HCT116 (cell line): ENCODE data around the gene EXOSC1. TPM values are rescaled to one million over a fixed set of nuclear protein-coding genes. Genes with fewer than 3 reads are reported as not detected.

Source experiments
- ATAC-seq: fragments of 200-7000 bp; cut with Tn5 transposase; 2 replicates; pipeline ENCODE4 v1.9.1; 2020; ENCODE audit warnings: mild to moderate bottlenecking, moderate library complexity
- BruUV-seq: library from RNA; stranded (reverse); fragments of 400-500 nt; replicated peaks from 2 replicates; lab custom pipeline; 2021; lab: Mats Ljungman, UMichigan
- CTCF ChIA-PET: fragments of 300-600 bp; sonication (Branson Sonifier 250); formaldehyde crosslinking; loops from one replicate; lab custom pipeline; 2021; ENCODE audit warnings: antibody characterized with exemption; lab: Charles Lee
- POLR2A ChIA-PET: fragments of 300-600, 350-600 bp; sonication (Branson Sonifier 250); formaldehyde crosslinking; loops from one replicate; lab custom pipeline; 2021; ENCODE audit warnings: antibody characterized with exemption; lab: Charles Lee
- RAD21 ChIA-PET, 2 experiments: fragments of 300-600 bp; sonication (Branson Sonifier 250); formaldehyde crosslinking; loops; one replicate each; lab custom pipeline; 2023; ENCODE audit warnings: low total read pairs in 2 of 2; ENCODE audit not compliant: uncharacterized antibody in 2 of 2, unreplicated experiment in 2 of 2, low non-redundant PET in 1 of 2; lab: Charles Lee
- DNase-seq: peaks from one replicate; pipeline ENCODE4 v3.0.0-alpha.2; 2010; ENCODE audit warnings: low read depth, low spot score
- H2AFZ ChIP-seq: fragments of 200-600 bp; shearing (Covaris generic), sonication (generic); 2 replicates; pipeline ENCODE4 v1.6.1; 2017; ENCODE audit warnings: low read depth, mixed run types, mixed read lengths, antibody characterized with exemption, low read length; ENCODE audit not compliant: poor library complexity, severe bottlenecking
- H3K27ac ChIP-seq: 2 replicates; pipeline ENCODE4 v1.5.1; 2012; ENCODE audit warnings: low read depth, low read length
- H3K27me3 ChIP-seq: fragments of 200-600 bp; sonication (generic); 2 replicates; pipeline ENCODE4 v1.6.1; 2016; ENCODE audit warnings: mixed run types, low read length, mixed read lengths; ENCODE audit not compliant: insufficient read depth
- H3K36me3 ChIP-seq, 2 experiments: fragments of 200-500 bp in 1 of 2; fragments of 200-600 bp in 1 of 2; sonication (Bioruptor generic) in 1 of 2; sonication (generic) in 1 of 2; 2 replicates each; pipeline versions ENCODE4 v1.5.1 to v1.6.1; 2014 to 2016; ENCODE audit warnings: low read length in 2 of 2, inconsistent platforms in 1 of 2, mixed read lengths in 1 of 2, mixed run types in 1 of 2; ENCODE audit not compliant: insufficient read depth in 2 of 2, control insufficient read depth in 1 of 2
- H3K4me1 ChIP-seq, 2 experiments: fragments of 200-600 bp in 1 of 2; sonication (generic) in 1 of 2; 2 replicates each; pipeline versions ENCODE4 v1.5.1 to v1.6.1; 2012 to 2017; ENCODE audit warnings: low read length in 2 of 2, inconsistent platforms in 1 of 2, mild to moderate bottlenecking in 1 of 2, mixed read lengths in 1 of 2, mixed run types in 1 of 2, moderate library complexity in 1 of 2; ENCODE audit not compliant: insufficient read depth in 2 of 2, control insufficient read depth in 1 of 2
- H3K4me2 ChIP-seq: fragments of 200-600 bp; sonication (generic); 2 replicates; pipeline ENCODE4 v1.6.1; 2017; ENCODE audit warnings: mixed run types, low read length, mixed read lengths
- H3K4me3 ChIP-seq, 2 experiments: fragments of 200-600 bp in 1 of 2; sonication (generic) in 1 of 2; replicated peaks in 1 of 2; 2 replicates each; pipeline ENCODE4 v1.5.1; 2011 to 2016; ENCODE audit warnings: low read length in 2 of 2, control low read depth in 1 of 2, low read depth in 1 of 2, mild to moderate bottlenecking in 1 of 2, mixed read lengths in 1 of 2, mixed run types in 1 of 2
- H3K79me2 ChIP-seq: fragments of 200-600 bp; sonication (generic); 2 replicates; pipeline ENCODE4 v1.6.1; 2017; ENCODE audit warnings: mild to moderate bottlenecking, mixed run types, low read length, moderate library complexity, mixed read lengths; ENCODE audit not compliant: insufficient read depth
- H3K9ac ChIP-seq: fragments of 200-600 bp; sonication (generic); 2 replicates; pipeline ENCODE4 v1.6.1; 2016; ENCODE audit warnings: low read length, mixed read lengths
- H3K9me2 ChIP-seq: fragments of 200-600 bp; sonication (generic), shearing (Covaris generic); 2 replicates; pipeline ENCODE4 v1.6.1; 2017; ENCODE audit warnings: mixed run types, mild to moderate bottlenecking, moderate library complexity; ENCODE audit not compliant: insufficient read depth
- H3K9me3 ChIP-seq, 2 experiments: fragments of 200-500 bp in 1 of 2; fragments of 200-600 bp in 1 of 2; sonication (Bioruptor generic) in 1 of 2; sonication (generic) in 1 of 2; 2 replicates each; pipeline ENCODE4 v1.6.1; 2014 to 2017; ENCODE audit warnings: low read length in 2 of 2, mixed read lengths in 2 of 2, inconsistent platforms in 1 of 2, low read depth in 1 of 2, mild to moderate bottlenecking in 1 of 2, mixed run types in 1 of 2, moderate library complexity in 1 of 2; ENCODE audit not compliant: control insufficient read depth in 1 of 2, insufficient read depth in 1 of 2
- H4K20me1 ChIP-seq: fragments of 200-600 bp; sonication (generic), shearing (Covaris generic); 2 replicates; pipeline ENCODE4 v1.6.1; 2017; ENCODE audit warnings: mixed run types, mild to moderate bottlenecking, moderate library complexity; ENCODE audit not compliant: insufficient read depth
- CBX3 ChIP-seq: IDR thresholded peaks from 2 replicates; pipeline ENCODE4 v1.6.1; 2012; ENCODE audit warnings: low read depth
- CEBPB ChIP-seq: IDR thresholded peaks from 2 replicates; pipeline ENCODE4 v1.6.1; 2012; ENCODE audit warnings: low read depth
- EGR1 ChIP-seq: IDR thresholded peaks from 2 replicates; pipeline ENCODE4 v1.6.1; 2012; ENCODE audit warnings: low read depth
- ELF1 ChIP-seq: IDR thresholded peaks from 2 replicates; pipeline ENCODE4 v1.6.1; 2012; ENCODE audit warnings: low read depth, borderline replicate concordance
- FOSL1 ChIP-seq: IDR thresholded peaks from 2 replicates; pipeline ENCODE4 v1.6.1; 2012; ENCODE audit warnings: low read depth
- JUND ChIP-seq: IDR thresholded peaks from 2 replicates; pipeline ENCODE4 v1.6.1; 2012
- POLR2A ChIP-seq: IDR thresholded peaks from 2 replicates; pipeline ENCODE4 v1.7.0; 2011; ENCODE audit warnings: borderline replicate concordance; ENCODE audit not compliant: insufficient read depth, insufficient read length; ENCODE audit errors: extremely low read depth
- POLR2AphosphoS5 ChIP-seq: IDR thresholded peaks from 2 replicates; pipeline ENCODE4 v1.6.1; 2011; ENCODE audit warnings: mild to moderate bottlenecking, low read depth, low read length, moderate library complexity
- SP1 ChIP-seq: IDR thresholded peaks from 2 replicates; pipeline ENCODE4 v1.6.1; 2012; ENCODE audit warnings: low read depth
- SRF ChIP-seq: IDR thresholded peaks from 2 replicates; pipeline ENCODE4 v1.6.1; 2012; ENCODE audit warnings: low read depth
- TCF7L2 ChIP-seq: IDR thresholded peaks from 2 replicates; pipeline ENCODE4 v1.7.0; 2011; ENCODE audit warnings: borderline replicate concordance, inconsistent platforms; ENCODE audit not compliant: insufficient read depth, insufficient read length; ENCODE audit errors: extremely low read depth
- YY1 ChIP-seq: IDR thresholded peaks from 2 replicates; pipeline ENCODE4 v1.6.1; 2011; ENCODE audit warnings: low read length, low read depth, moderate library complexity, mild to moderate bottlenecking; ENCODE audit not compliant: insufficient replicate concordance; ENCODE audit errors: extremely low read depth
- intact Hi-C: fragments of 100-400 bp; cut with micrococcal nuclease; formaldehyde crosslinking; loops from 2 replicates; pipeline ENCODE4 v1.10.0; 2022
- total RNA-seq: library from RNA; stranded (reverse); gene quantifications from one replicate; pipeline ENCODE4 v1.2.1, GENCODE V29; 2021; ENCODE audit not compliant: unreplicated experiment
- TF ChIP-seq, protein P1 (sequence below): IDR thresholded peaks from 2 replicates; pipeline ENCODE4 v1.6.1; 2012
- TF ChIP-seq, protein P2 (sequence below): IDR thresholded peaks from 2 replicates; pipeline ENCODE4 v1.6.1; 2011; ENCODE audit warnings: mild to moderate bottlenecking, low read length, moderate library complexity; ENCODE audit not compliant: insufficient replicate concordance; ENCODE audit errors: extremely low read depth
- TF ChIP-seq, protein P3 (sequence below): IDR thresholded peaks from 2 replicates; pipeline ENCODE4 v1.6.1; 2012; ENCODE audit warnings: low read depth
- TF ChIP-seq, protein P4 (sequence below): IDR thresholded peaks from 2 replicates; pipeline ENCODE4 v1.6.1; 2012
- TF ChIP-seq, protein P5 (sequence below), 3 experiments: fragments of 200-600 bp in 1 of 3; sonication (generic) in 1 of 3; IDR thresholded peaks in 2 of 3; conservative IDR thresholded peaks in 1 of 3; 2 replicates each; pipeline ENCODE4 v1.5.1; 2012 to 2017; ENCODE audit warnings: low read depth in 2 of 3, low read length in 2 of 3, antibody characterized with exemption in 1 of 3, borderline replicate concordance in 1 of 3, control low read depth in 1 of 3, mild to moderate bottlenecking in 1 of 3, mixed read lengths in 1 of 3, mixed run types in 1 of 3, moderate library complexity in 1 of 3; ENCODE audit not compliant: insufficient read depth in 1 of 3

The EXOSC1 gene
- total RNA-seq, 1 experiment from 2014 or later = 38.9 TPM

DNA sequence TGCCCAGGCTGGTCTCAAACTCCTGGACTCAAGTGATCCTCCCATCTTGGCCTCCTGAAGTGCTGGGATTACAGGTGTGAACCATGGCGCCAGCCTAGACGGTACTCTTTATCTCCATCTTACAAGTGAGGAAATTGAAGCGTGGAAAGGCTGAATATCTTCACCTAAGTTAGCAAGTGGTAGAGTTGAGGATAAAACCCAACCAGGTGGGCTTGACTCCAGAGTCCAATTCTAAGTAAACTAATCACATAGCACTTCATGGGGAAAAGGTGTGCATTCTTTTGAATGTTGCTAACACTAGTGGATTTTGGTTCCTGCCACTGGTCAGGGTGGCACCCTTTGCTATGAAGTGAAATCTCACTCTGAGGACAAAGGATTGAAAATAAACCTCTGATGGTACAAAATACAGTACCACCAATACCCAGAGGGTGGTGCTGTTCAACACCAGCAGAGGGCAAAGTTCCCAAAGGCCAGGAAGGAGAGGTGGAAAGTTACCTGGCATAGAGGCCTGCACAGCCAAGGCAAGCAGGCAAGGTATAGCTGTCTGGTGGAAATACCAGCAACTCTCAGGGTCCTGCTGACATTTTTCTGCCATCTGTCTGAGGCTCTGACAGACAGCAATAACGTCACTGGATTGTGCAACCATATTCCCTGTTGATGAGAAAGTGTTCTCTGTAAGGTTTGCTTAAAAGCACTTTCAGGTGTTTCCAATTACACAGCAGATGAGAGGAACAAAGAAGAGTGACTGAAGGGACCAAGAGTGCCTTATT is 17.7 kb upstream of the EXOSC1 start (continued):
- TF ChIP-seq EGR1 = no peak
- TF ChIP-seq, protein P1, sequence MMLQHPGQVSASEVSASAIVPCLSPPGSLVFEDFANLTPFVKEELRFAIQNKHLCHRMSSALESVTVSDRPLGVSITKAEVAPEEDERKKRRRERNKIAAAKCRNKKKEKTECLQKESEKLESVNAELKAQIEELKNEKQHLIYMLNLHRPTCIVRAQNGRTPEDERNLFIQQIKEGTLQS = no peak
- TF ChIP-seq POLR2AphosphoS5 = peak; percentile 17; the same call in 1 of the 2 replicates
- TF ChIP-seq JUND = no peak
- no peak for TF ChIP-seq POLR2A
- TF ChIP-seq, all 23 proteins: peak for 6

DNA sequence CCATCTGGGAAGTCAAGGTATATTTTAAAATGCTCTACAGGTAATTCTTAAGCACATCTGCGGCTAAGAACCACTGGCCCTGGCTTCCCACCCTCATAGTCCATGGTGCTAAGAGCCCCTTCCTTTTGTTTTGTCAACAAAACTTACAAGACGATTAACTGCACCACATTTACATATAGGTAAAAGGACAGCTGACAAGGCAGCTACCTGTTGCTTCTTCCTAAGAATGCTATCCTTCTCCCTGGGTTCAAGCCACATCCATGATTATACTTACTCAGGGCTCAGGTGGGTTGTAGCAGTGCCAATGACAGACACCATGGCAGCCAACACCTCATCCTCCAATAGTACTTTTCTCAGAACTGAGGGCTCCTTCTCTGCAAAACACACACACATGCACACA is 16.5 kb upstream of the EXOSC1 start:
- ATAC-seq (no peak), DNase-seq (no peak)
- Histone ChIP-seq H3K27ac (no peak overlapping the region), H3K4me2 (no peak overlapping the region), H3K79me2 (0 out of 2 replicates have a peak, but pooled peaks cover 3% of the 10 kb centered on the region), H3K9ac (no peak overlapping the region), H3K4me1 (peaks cover 17 to 23% of the 10 kb centered on the region in 2 experiments), H3K9me3 (no peaks in the 10 kb centered on the region), H3K4me3 (no peak overlapping the region), H4K20me1 (peaks cover 2% of the 10 kb centered on the region; the same call in 1 of the 2 replicates), H3K36me3 (peaks cover 60 to 74% of the 10 kb centered on the region in 2 experiments), H2AFZ (no peak overlapping the region), H3K27me3 (no peaks in the 10 kb centered on the region), H3K9me2 (no peaks in the 10 kb centered on the region)
- RAD21 ChIA-PET = no interaction called here
- CTCF ChIA-PET = no interaction called here
- intact Hi-C loops = loop anchor here (5.0 kb wide), 1 partner anchor 390 kb away; no protein-coding TSS in a partner anchor
- no TSS peak for BruUV-seq
- TF ChIP-seq SP1 (no peak), SRF (no peak), EGR1 (no peak), FOSL1 (no peak), CBX3 (no peak), JUND (no peak), ELF1 (no peak), TCF7L2 (no peak), YY1 (no peak), CEBPB (no peak)
- TF ChIP-seq, protein P2, sequence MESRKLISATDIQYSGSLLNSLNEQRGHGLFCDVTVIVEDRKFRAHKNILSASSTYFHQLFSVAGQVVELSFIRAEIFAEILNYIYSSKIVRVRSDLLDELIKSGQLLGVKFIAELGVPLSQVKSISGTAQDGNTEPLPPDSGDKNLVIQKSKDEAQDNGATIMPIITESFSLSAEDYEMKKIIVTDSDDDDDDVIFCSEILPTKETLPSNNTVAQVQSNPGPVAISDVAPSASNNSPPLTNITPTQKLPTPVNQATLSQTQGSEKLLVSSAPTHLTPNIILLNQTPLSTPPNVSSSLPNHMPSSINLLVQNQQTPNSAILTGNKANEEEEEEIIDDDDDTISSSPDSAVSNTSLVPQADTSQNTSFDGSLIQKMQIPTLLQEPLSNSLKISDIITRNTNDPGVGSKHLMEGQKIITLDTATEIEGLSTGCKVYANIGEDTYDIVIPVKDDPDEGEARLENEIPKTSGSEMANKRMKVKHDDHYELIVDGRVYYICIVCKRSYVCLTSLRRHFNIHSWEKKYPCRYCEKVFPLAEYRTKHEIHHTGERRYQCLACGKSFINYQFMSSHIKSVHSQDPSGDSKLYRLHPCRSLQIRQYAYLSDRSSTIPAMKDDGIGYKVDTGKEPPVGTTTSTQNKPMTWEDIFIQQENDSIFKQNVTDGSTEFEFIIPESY = no peak
- TF ChIP-seq, protein P3, sequence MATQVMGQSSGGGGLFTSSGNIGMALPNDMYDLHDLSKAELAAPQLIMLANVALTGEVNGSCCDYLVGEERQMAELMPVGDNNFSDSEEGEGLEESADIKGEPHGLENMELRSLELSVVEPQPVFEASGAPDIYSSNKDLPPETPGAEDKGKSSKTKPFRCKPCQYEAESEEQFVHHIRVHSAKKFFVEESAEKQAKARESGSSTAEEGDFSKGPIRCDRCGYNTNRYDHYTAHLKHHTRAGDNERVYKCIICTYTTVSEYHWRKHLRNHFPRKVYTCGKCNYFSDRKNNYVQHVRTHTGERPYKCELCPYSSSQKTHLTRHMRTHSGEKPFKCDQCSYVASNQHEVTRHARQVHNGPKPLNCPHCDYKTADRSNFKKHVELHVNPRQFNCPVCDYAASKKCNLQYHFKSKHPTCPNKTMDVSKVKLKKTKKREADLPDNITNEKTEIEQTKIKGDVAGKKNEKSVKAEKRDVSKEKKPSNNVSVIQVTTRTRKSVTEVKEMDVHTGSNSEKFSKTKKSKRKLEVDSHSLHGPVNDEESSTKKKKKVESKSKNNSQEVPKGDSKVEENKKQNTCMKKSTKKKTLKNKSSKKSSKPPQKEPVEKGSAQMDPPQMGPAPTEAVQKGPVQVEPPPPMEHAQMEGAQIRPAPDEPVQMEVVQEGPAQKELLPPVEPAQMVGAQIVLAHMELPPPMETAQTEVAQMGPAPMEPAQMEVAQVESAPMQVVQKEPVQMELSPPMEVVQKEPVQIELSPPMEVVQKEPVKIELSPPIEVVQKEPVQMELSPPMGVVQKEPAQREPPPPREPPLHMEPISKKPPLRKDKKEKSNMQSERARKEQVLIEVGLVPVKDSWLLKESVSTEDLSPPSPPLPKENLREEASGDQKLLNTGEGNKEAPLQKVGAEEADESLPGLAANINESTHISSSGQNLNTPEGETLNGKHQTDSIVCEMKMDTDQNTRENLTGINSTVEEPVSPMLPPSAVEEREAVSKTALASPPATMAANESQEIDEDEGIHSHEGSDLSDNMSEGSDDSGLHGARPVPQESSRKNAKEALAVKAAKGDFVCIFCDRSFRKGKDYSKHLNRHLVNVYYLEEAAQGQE = no peak
- TF ChIP-seq, protein P4, sequence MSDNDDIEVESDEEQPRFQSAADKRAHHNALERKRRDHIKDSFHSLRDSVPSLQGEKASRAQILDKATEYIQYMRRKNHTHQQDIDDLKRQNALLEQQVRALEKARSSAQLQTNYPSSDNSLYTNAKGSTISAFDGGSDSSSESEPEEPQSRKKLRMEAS = no peak
- TF ChIP-seq, protein P5, sequence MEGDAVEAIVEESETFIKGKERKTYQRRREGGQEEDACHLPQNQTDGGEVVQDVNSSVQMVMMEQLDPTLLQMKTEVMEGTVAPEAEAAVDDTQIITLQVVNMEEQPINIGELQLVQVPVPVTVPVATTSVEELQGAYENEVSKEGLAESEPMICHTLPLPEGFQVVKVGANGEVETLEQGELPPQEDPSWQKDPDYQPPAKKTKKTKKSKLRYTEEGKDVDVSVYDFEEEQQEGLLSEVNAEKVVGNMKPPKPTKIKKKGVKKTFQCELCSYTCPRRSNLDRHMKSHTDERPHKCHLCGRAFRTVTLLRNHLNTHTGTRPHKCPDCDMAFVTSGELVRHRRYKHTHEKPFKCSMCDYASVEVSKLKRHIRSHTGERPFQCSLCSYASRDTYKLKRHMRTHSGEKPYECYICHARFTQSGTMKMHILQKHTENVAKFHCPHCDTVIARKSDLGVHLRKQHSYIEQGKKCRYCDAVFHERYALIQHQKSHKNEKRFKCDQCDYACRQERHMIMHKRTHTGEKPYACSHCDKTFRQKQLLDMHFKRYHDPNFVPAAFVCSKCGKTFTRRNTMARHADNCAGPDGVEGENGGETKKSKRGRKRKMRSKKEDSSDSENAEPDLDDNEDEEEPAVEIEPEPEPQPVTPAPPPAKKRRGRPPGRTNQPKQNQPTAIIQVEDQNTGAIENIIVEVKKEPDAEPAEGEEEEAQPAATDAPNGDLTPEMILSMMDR (IDR thresholded peaks at IDR 0.05 in 2 of 3, conservative IDR thresholded peaks at IDR 0.05 in 1 of 3; ENCODE audit: borderline replicate concordance in 1 of 3, insufficient read depth in 1 of 3, low read depth in 2 of 3, low read length in 2 of 3) = no peak
- POLR2A ChIA-PET = no interaction called here
